Neural crest cell (in vitro differentiated cells): ENCODE measurements around the gene RARG. TPM values are rescaled to one million over a fixed set of nuclear protein-coding genes. Genes with fewer than 3 reads are reported as not detected.
"Not testable (repeated sequence)": the region's sequence is repeated elsewhere in the genome, so short reads cannot be mapped to it uniquely, and the experiment has no call there.

Source experiments
- DNase-seq: peaks from one replicate; pipeline ENCODE4 v3.0.0; 2021; ENCODE audit warnings: low read depth, mixed read lengths, low spot score
- H3K27ac Mint-ChIP-seq: one replicate; pipeline ENCODE4 v1.8.0; 2021; ENCODE audit warnings: mild to moderate bottlenecking, mixed read lengths; ENCODE audit not compliant: unreplicated experiment
- H3K27me3 Mint-ChIP-seq: 2 replicates; pipeline ENCODE4 v1.8.0; 2021; ENCODE audit warnings: low read depth, mild to moderate bottlenecking, mixed read lengths
- H3K36me3 Mint-ChIP-seq: 2 replicates; pipeline ENCODE4 v1.8.0; 2021; ENCODE audit warnings: low read depth, mild to moderate bottlenecking, mixed read lengths
- H3K4me1 Mint-ChIP-seq: 2 replicates; pipeline ENCODE4 v1.8.0; 2021; ENCODE audit warnings: mixed read lengths
- H3K4me3 Mint-ChIP-seq: one replicate; pipeline ENCODE4 v1.8.0; 2021; ENCODE audit warnings: mild to moderate bottlenecking, mixed read lengths
- H3K9me3 Mint-ChIP-seq: 2 replicates; pipeline ENCODE4 v1.8.0; 2021; ENCODE audit warnings: mixed read lengths
- total RNA-seq: library from RNA; stranded (reverse); gene quantifications from 2 replicates; pipeline ENCODE4 v1.2.1, GENCODE V29; 2021
- TF ChIP-seq, protein P1 (sequence below): fragments of 200-600 bp; sonication (generic); conservative IDR thresholded peaks from 2 replicates; pipeline ENCODE4 v1.5.0; 2021; ENCODE audit warnings: antibody characterized with exemption, mild to moderate bottlenecking

Gene RARG
- total RNA-seq, 1 donor from 2014 or later = 5.4 TPM

DNA sequence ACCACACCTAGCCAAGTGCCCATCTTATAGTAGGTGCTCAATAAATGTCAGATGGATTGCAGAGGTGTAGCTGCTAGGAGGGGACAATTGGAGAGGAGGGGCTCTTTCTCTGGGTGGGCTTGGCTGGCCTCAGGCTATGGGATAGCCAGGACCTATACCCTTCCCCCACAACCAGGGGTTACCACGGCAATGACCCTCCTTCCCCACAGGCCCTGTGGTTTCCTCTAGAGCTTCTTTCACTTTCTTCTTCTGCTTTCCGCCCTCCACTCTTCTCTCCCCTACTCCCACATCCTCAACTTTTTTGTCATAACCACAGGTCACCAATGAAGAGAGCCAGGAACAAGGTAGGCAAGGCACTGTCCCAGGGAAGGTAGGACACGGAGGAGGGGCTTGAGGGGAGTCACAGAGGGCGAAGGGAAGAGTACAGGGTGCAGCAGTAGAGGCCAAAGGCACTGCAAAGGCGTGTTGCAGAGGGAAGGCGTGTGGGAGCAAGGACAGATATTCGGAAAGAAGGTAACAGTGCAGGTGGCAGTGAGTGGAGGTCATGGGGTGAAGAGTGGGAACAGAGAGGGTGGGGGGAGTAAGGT, 23.0 kb downstream of the RARG start:
- H3K9me3 Mint-ChIP-seq = no peaks in the 10 kb centered on the region
- H3K27ac Mint-ChIP-seq = no peak overlapping the region
- H3K36me3 Mint-ChIP-seq = no peaks in the 10 kb centered on the region
- TF ChIP-seq, protein P1, sequence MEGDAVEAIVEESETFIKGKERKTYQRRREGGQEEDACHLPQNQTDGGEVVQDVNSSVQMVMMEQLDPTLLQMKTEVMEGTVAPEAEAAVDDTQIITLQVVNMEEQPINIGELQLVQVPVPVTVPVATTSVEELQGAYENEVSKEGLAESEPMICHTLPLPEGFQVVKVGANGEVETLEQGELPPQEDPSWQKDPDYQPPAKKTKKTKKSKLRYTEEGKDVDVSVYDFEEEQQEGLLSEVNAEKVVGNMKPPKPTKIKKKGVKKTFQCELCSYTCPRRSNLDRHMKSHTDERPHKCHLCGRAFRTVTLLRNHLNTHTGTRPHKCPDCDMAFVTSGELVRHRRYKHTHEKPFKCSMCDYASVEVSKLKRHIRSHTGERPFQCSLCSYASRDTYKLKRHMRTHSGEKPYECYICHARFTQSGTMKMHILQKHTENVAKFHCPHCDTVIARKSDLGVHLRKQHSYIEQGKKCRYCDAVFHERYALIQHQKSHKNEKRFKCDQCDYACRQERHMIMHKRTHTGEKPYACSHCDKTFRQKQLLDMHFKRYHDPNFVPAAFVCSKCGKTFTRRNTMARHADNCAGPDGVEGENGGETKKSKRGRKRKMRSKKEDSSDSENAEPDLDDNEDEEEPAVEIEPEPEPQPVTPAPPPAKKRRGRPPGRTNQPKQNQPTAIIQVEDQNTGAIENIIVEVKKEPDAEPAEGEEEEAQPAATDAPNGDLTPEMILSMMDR = no peak
- H3K4me3 Mint-ChIP-seq = no peak overlapping the region
- H3K4me1 Mint-ChIP-seq = peaks cover 19% of the 10 kb centered on the region
- peaks cover 16% of the 10 kb centered on the region for H3K27me3 Mint-ChIP-seq
- DNase-seq = no peak

DNA sequence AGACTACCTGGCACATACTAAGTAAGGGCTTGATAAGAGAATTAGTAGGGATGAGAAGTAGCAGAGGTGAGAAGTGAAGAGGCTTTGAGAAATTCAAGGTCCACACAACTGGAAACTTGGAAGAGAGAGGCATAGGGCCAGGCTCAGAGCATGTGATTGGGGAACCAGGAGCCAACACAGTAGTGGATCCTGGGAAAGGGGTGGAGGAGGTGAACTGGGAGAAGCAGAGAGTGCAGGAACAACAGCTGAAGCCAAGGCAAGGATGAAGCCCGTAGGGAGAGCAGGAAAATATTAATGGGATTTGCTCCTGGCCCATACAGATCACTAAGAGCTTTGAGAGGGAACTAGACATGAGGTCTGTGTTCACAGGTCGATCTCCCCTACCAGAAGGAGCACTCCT, 23.6 kb downstream of the RARG start:
- no peak for DNase-seq
- no peak overlapping the region for H3K4me3 Mint-ChIP-seq
- H3K27me3 Mint-ChIP-seq = peaks cover 13% of the 10 kb centered on the region
- no peak overlapping the region for H3K27ac Mint-ChIP-seq
- H3K36me3 Mint-ChIP-seq = no peaks in the 10 kb centered on the region
- TF ChIP-seq, protein P1 = no peak
- no peaks in the 10 kb centered on the region for H3K9me3 Mint-ChIP-seq
- H3K4me1 Mint-ChIP-seq = peaks cover 14% of the 10 kb centered on the region

DNA sequence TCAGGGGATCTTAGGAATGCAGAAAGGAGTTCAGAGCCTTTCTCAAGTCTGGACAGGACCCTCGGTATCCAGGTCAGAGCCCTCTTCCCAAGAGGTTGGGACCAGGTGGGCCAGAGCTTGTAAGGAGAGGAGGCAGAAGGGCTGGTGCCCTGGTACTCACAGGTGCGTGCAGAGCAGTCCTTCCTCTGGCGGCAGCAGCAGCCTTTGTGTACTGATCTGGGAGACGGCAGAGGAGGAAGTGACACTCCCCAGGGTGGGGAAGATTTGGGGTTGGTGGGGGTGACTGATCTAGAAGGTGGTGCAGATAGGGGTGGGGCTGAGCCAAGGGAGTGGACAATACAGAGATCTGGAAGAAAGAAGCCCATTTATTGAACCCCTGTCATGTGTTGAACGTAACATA, 25.0 kb downstream of the RARG start, which contains the start of gene ITGB7:
Gene ITGB7 (minus strand): TSS at position 210 of the 400 bp plus-strand sequence. CDS start 6,808 bp downstream, outside the sequence.
- Mint-ChIP-seq H3K9me3 (no peaks in the 10 kb centered on the region), H3K4me3 (no peak within 1 kb of the TSS), H3K36me3 (no peaks in the 10 kb centered on the region), H3K27ac (no peak within 1 kb of the TSS), H3K4me1 (peaks cover 12% of the 10 kb centered on the region), H3K27me3 (peaks cover 11% of the 10 kb centered on the region)
- TF ChIP-seq, protein P1 = no peak
- no peak for DNase-seq

DNA sequence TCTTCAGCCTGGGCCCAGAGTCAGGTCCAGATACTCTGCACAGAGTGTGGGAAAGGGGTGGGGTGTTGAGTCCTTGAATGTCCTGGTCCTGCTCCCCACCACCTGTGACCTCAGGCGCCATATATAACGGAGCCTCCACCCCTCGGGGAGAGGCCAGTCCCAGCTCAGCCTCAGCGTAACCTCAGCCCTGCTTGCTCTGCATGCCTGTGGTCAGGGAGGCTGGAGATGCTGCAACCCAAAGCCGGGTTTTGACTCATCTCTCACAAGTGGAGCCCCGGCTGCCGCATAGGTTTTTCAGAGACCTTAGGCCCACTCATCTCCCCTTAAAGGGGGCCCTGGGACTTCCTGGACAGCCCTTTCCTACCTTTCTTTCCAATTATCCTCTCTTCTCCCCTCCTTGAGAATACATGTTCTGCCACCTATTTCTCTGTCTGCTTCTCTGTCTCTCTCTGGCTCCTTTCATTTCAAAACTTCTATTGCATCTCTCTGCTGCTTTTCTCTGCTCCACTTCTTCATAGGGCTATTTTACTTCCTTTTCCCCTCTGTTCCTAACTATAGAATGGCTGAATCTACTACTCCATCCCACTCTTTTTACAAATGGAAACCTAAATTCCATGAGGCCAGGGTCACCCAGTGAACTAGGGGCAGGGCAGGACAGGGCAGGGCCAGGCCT, 26.1 kb downstream of the RARG start:
- Mint-ChIP-seq H3K4me1 (peaks cover 17% of the 10 kb centered on the region), H3K4me3 (no peak overlapping the region), H3K9me3 (no peaks in the 10 kb centered on the region), H3K27ac (no peak overlapping the region), H3K27me3 (peaks cover 12% of the 10 kb centered on the region), H3K36me3 (no peaks in the 10 kb centered on the region)
- DNase-seq = no peak
- TF ChIP-seq, protein P1 = no peak

DNA sequence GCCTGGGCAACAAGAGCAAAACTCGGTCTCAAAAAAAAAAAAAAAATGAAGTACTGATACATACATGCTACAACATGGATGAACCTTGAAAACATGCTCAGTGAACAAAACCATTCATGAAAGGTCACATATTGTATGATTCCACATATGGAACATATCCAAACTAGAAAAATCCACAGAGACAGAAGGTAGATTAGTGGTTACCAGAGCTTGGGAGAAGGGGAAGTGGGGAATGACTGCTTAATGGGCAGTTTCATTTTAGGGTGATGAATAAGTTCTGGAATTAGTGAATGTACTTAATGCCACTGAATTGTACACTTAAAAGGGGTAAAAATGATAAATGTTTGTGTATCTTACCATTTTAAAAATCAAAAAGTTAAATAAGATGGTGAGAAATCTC, 27.7 kb downstream of the RARG start:
- TF ChIP-seq, protein P1 = no peak
- Mint-ChIP-seq H3K4me1 (peaks cover 17% of the 10 kb centered on the region), H3K27ac (no peak overlapping the region), H3K9me3 (no peaks in the 10 kb centered on the region), H3K27me3 (peaks cover 18% of the 10 kb centered on the region), H3K36me3 (no peaks in the 10 kb centered on the region), H3K4me3 (no peak overlapping the region)
- DNase-seq = no peak

DNA sequence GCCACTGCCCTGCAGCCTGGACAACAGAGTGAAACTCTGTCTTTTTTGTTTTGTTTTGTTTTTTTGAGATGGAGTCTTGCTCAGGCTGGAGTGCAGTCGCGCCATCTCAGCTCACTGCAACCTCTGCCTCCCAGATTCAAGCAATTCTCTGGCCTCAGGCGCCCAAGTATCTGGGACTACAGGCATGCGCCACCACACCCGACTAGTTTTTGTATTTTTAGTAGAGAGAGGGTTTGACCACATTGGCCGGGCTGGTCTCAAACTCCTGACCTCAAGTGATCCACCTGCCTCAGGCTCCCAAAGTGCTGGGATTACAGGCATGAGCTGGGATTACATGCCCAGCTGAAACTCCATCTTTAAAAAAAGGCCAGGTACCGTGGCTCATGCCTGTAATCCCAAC, 29.7 kb downstream of the RARG start:
- not testable (repeated sequence) for DNase-seq, H3K27ac Mint-ChIP-seq

More for the DNA sequence above, 29.7 kb downstream of the RARG start:
- not testable (repeated sequence) for H3K4me1 Mint-ChIP-seq, H3K36me3 Mint-ChIP-seq, H3K4me3 Mint-ChIP-seq, H3K9me3 Mint-ChIP-seq
- H3K27me3 Mint-ChIP-seq = peaks cover 33% of the 10 kb centered on the region
